Spleen (tissue), 13 donors: Measurements from ENCODE around the gene CXorf66. TPM values are rescaled to one million over a fixed set of nuclear protein-coding genes. Genes with fewer than 3 reads are reported as not detected.

Experiments
- DNase-seq: peaks from one replicate; pipeline ENCODE4 v3.0.0-alpha.2; 2020
- H3K27ac ChIP-seq, 8 donors: fragments of 200-600 bp; sonication (generic) in 7 of 8; 1 replicate in 4 of 8; 2 replicates in 4 of 8; pipeline versions ENCODE4 v1.5.0 to v1.8.0; 2016 to 2021; ENCODE audit warnings: inconsistent platforms in 4 of 8, mild to moderate bottlenecking in 4 of 8, moderate library complexity in 1 of 8
- H3K27me3 ChIP-seq, 7 donors: fragments of 200-600 bp; sonication (generic) in 6 of 7; replicated peaks in 1 of 7; 1 replicate in 4 of 7; 2 replicates in 3 of 7; pipeline versions ENCODE4 v1.5.0 to v1.8.0; 2016 to 2021; ENCODE audit warnings: inconsistent platforms in 3 of 7, mild to moderate bottlenecking in 1 of 7
- H3K36me3 ChIP-seq, 6 donors: fragments of 200-600 bp; sonication (generic) in 5 of 6; 1 replicate in 4 of 6; 2 replicates in 2 of 6; pipeline versions ENCODE4 v1.5.0 to v1.8.0; 2016 to 2021; ENCODE audit warnings: inconsistent platforms in 2 of 6
- H3K4me1 ChIP-seq, 6 donors: fragments of 200-600 bp; sonication (generic) in 5 of 6; 1 replicate in 3 of 6; 2 replicates in 3 of 6; pipeline versions ENCODE4 v1.5.0 to v1.8.0; 2016 to 2021; ENCODE audit warnings: inconsistent platforms in 3 of 6
- H3K4me3 ChIP-seq, 8 donors: fragments of 200-600 bp; sonication (generic) in 7 of 8; 1 replicate in 4 of 8; 2 replicates in 4 of 8; pipeline versions ENCODE4 v1.5.0 to v1.8.0; 2016 to 2021; ENCODE audit warnings: inconsistent platforms in 4 of 8, mild to moderate bottlenecking in 4 of 8, moderate library complexity in 2 of 8
- H3K9me3 ChIP-seq, 8 donors: fragments of 200-600 bp; sonication (generic) in 7 of 8; 1 replicate in 4 of 8; 2 replicates in 4 of 8; pipeline versions ENCODE4 v1.5.0 to v1.8.0; 2016 to 2021; ENCODE audit warnings: inconsistent platforms in 4 of 8
- CTCF ChIP-seq, 11 experiments: fragments of 200-600 bp in 7 of 11; fragments of 450-650 bp in 4 of 11; sonication (generic) in 4 of 11; IDR thresholded peaks in 8 of 11; conservative IDR thresholded peaks in 3 of 11; 1 replicate in 7 of 11; 2 replicates in 4 of 11; pipeline versions ENCODE4 v1.4.0 to v1.8.0; 2016 to 2021; ENCODE audit warnings: antibody characterized with exemption in 11 of 11, inconsistent platforms in 4 of 11, mild to moderate bottlenecking in 1 of 11
- POLR2A ChIP-seq, 3 donors: fragments of 450-650 bp; IDR thresholded peaks; one replicate each; pipeline ENCODE4 v1.5.1; 2017; ENCODE audit warnings: antibody characterized with exemption in 3 of 3, mild to moderate bottlenecking in 1 of 3
- POLR2AphosphoS5 ChIP-seq, 3 donors: sonication (generic); formaldehyde crosslinking; IDR thresholded peaks; one replicate each; pipeline ENCODE4 v1.5.1; 2017; ENCODE audit warnings: antibody characterized with exemption in 3 of 3
- WGBS, 5 donors: extraction: QIAGEN DNeasy Blood & Tissue Kit in 3 of 5; methylation state at CpG; one replicate each; pipeline versions ENCODE4 v1.1.5 to v1.1.7; 2013 to 2018; 5-methylcytosine and 5-hydroxymethylcytosine counted together
- intact Hi-C: fragments of 100-400 bp; cut with DNase I; formaldehyde crosslinking; loops from one replicate; pipeline ENCODE4 v1.15.0; 2023; ENCODE audit warnings: low total_unique reads
- long read RNA-seq, 2 donors: transcript quantifications; one replicate each; lab custom pipeline, GENCODE V29; 2026
- polyA plus RNA-seq, 3 donors: library from polyadenylated mRNA; stranded (reverse); fragments of 200-250 nt; gene quantifications; one replicate each; pipeline ENCODE4 v1.2.1, GENCODE V29; 2013
- total RNA-seq, 7 donors: library from RNA; depleted of rRNA in 3 of 7; stranded (reverse); fragments of >200 nt in 3 of 7; fragmentation: NEBNext Ultra II Directional in 4 of 7; extraction: Animal tissue kit (Norgen Biotek cat#: 25700) in 4 of 7; gene quantifications; one replicate each; pipeline versions ENCODE4 v1.1.0 to v1.2.1, GENCODE V29; 2016 to 2021
- donor health status: healthy with polysubstance abuse.
- donor health status: DM: no; HTN: no; CAD: no; lungs with moderate emphysema.
- donor health status: DM: no; HTN: no; CAD: no.
- donor health status: Bipolar disorder and iron deficiency.
- donor health status: healthy.
- donor health status: DM: no; HTN: no; CAD: no.
- donor health status: DM: yes; HTN: yes; CAD: no.

The CXorf66 gene
- total RNA-seq (not detected), polyA plus RNA-seq (not detected)
- long read RNA-seq, donor 1: 0 reads
- long read RNA-seq, donor 2: 0 reads

- Histone ChIP-seq H3K4me1 (no peaks in the 10 kb centered on the region), H3K27ac (no peak within 1 kb of the TSS), H3K4me3 (no peak within 1 kb of the TSS), H3K27me3 (peaks cover 0 to 6% (median 0%) of the 10 kb centered on the region in 7 donors), H3K36me3 (no peaks in the 10 kb centered on the region), H3K9me3 (peaks cover 0 to 12% (median 0%) of the 10 kb centered on the region in 8 donors)
- TF ChIP-seq POLR2A (IDR thresholded peaks at IDR 0.05) (no peak), POLR2AphosphoS5 (IDR thresholded peaks at IDR 0.05) (no peak)
- intact Hi-C loops: no loop called here
- DNase-seq: no peak
- 89 to 100% (median 92%) methylated on average over 7 of the region's 7 CpGs for WGBS, 5 donors
Observed at GRCh38 chrX:139965421-139965820, at the start of gene CXorf66. TSS of gene CXorf66 (minus strand) at chrX:139965521. CDS start at chrX:139965496, 25 bp downstream.

GRCh38 chrX:139982856-139983255 lies 17.5 kb upstream of the CXorf66 start:
- WGBS, 5 donors: 69 to 95% (median 88%) methylated on average over 3 of the region's 3 CpGs
- Histone ChIP-seq H3K36me3 (no peaks in the 10 kb centered on the region), H3K27ac (no peak overlapping the region), H3K9me3 (no peaks in the 10 kb centered on the region), H3K27me3 (no peaks in the 10 kb centered on the region), H3K4me1 (no peaks in the 10 kb centered on the region), H3K4me3 (no peak overlapping the region)
- no peak for DNase-seq
- TF ChIP-seq POLR2A (IDR thresholded peaks at IDR 0.05) (no peak), CTCF (IDR thresholded peaks at IDR 0.05 in 8 of 11, conservative IDR thresholded peaks at IDR 0.05 in 3 of 11) (no peak), POLR2AphosphoS5 (IDR thresholded peaks at IDR 0.05) (no peak)
- intact Hi-C loops: no loop called here

- Histone ChIP-seq H3K9me3 (peaks cover 0 to 8% (median 0%) of the 10 kb centered on the region in 8 donors), H3K4me3 (no peak overlapping the region), H3K4me1 (no peaks in the 10 kb centered on the region), H3K27me3 (peaks cover 0 to 21% (median 0%) of the 10 kb centered on the region in 7 donors), H3K36me3 (no peaks in the 10 kb centered on the region), H3K27ac (no peak overlapping the region)
- WGBS, 5 donors: 69 to 91% (median 87%) methylated on average over 3 of the region's 3 CpGs
- DNase-seq: no peak
- intact Hi-C loops: no loop called here
- TF ChIP-seq POLR2A (IDR thresholded peaks at IDR 0.05): no peak
- no peak for TF ChIP-seq POLR2AphosphoS5 (IDR thresholded peaks at IDR 0.05)
Observed at GRCh38 chrX:139974471-139974870, 9.2 kb upstream of the CXorf66 start.

GRCh38 chrX:139972629-139973624 lies 7.6 kb upstream of the CXorf66 start:
- no peak overlapping the region for H3K4me3 ChIP-seq
- no peak overlapping the region for H3K27ac ChIP-seq
- peaks cover 0 to 21% (median 0%) of the 10 kb centered on the region in 7 donors for H3K27me3 ChIP-seq
- no peaks in the 10 kb centered on the region for H3K36me3 ChIP-seq
- DNase-seq: no peak
- 72 to 91% (median 83%) methylated on average over 6 of the region's 6 CpGs for WGBS, 5 donors
- intact Hi-C loops: no loop called here
- TF ChIP-seq POLR2AphosphoS5 (IDR thresholded peaks at IDR 0.05): no peak
- no peak for TF ChIP-seq CTCF (IDR thresholded peaks at IDR 0.05 in 8 of 11, conservative IDR thresholded peaks at IDR 0.05 in 3 of 11)
- no peak for TF ChIP-seq POLR2A (IDR thresholded peaks at IDR 0.05)
- no peaks in the 10 kb centered on the region for H3K4me1 ChIP-seq
- H3K9me3 ChIP-seq: peaks cover 0 to 8% (median 0%) of the 10 kb centered on the region in 8 donors

- peaks cover 0 to 20% (median 0%) of the 10 kb centered on the region in 7 donors for H3K27me3 ChIP-seq
- 70 to 82% (median 71%) methylated on average over 5 of the region's 5 CpGs for WGBS, 5 donors
- TF ChIP-seq POLR2AphosphoS5 (IDR thresholded peaks at IDR 0.05): no peak
- no peak for TF ChIP-seq POLR2A (IDR thresholded peaks at IDR 0.05)
- TF ChIP-seq CTCF (IDR thresholded peaks at IDR 0.05 in 8 of 11, conservative IDR thresholded peaks at IDR 0.05 in 3 of 11): no peak
- DNase-seq: no peak
- intact Hi-C loops: no loop called here
- no peak overlapping the region for H3K27ac ChIP-seq
- H3K4me3 ChIP-seq: no peak overlapping the region
- peaks cover 0 to 8% (median 0%) of the 10 kb centered on the region in 8 donors for H3K9me3 ChIP-seq
- no peaks in the 10 kb centered on the region for H3K36me3 ChIP-seq
- H3K4me1 ChIP-seq: no peaks in the 10 kb centered on the region
Observed at GRCh38 chrX:139972113-139972512, 6.8 kb upstream of the CXorf66 start.
